ENCODE data around the gene TMEM17.

The TMEM17 gene

DNA sequence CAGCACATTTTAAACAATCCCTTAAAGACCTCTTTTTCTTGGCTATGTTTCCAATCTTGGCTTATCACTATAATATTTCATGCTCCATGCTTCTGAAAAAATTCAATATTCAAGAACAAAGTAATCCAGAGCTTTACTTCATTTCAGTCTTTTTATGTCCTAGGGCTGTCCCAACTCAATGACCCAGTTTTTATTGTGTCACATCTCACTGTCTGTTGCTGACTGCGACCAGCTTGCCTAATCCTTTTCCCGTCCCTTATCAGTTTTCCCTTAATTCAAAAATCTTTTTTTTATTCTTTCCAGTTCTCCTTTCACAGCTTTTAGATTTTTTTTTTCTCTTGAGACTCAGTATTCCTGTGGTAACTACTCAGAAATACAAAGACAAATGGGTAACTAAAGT, 10.2 kb downstream of the TMEM17 start:
- peaks cover 31% of the 10 kb centered on the region for H3K4me1 Mint-ChIP-seq
- H3K9me3 Mint-ChIP-seq = no peaks in the 10 kb centered on the region
- H3K27ac Mint-ChIP-seq = peak overlapping the region; percentile 78 to 93 (median 79)
- TF ChIP-seq, protein P1, sequence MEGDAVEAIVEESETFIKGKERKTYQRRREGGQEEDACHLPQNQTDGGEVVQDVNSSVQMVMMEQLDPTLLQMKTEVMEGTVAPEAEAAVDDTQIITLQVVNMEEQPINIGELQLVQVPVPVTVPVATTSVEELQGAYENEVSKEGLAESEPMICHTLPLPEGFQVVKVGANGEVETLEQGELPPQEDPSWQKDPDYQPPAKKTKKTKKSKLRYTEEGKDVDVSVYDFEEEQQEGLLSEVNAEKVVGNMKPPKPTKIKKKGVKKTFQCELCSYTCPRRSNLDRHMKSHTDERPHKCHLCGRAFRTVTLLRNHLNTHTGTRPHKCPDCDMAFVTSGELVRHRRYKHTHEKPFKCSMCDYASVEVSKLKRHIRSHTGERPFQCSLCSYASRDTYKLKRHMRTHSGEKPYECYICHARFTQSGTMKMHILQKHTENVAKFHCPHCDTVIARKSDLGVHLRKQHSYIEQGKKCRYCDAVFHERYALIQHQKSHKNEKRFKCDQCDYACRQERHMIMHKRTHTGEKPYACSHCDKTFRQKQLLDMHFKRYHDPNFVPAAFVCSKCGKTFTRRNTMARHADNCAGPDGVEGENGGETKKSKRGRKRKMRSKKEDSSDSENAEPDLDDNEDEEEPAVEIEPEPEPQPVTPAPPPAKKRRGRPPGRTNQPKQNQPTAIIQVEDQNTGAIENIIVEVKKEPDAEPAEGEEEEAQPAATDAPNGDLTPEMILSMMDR (IDR thresholded peaks at IDR 0.05; ENCODE audit: unreplicated experiment in 3 of 3) = no peak
- H3K36me3 Mint-ChIP-seq (ENCODE audit: low read depth) = no peaks in the 10 kb centered on the region
- no peaks in the 10 kb centered on the region for H3K27me3 Mint-ChIP-seq (ENCODE audit: low read depth)
- H3K4me3 Mint-ChIP-seq = no peak overlapping the region

DNA sequence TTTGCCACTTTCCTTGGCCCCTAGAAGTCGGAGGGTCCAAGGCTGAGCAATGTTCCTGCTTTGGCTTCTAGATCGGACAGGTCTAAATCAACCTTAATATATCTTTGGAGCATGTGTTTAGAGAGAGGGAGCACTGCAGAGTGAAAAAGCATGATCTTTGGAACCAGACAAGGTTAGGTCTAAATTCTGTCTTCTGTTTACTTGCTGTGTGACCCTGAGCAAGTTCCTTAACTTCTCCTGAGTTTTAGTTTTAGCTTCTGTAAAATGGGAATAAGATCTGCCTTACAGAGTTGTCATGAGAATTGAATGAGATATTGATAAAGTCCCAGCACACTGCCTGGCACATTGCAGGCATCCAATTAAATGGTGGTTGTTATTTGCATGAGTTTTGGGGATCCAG, 13.9 kb downstream of the TMEM17 start:
- TF ChIP-seq, protein P1 (IDR thresholded peaks at IDR 0.05; ENCODE audit: unreplicated experiment in 3 of 3) = no peak
- Mint-ChIP-seq H3K4me3 (no peak overlapping the region), H3K36me3 (ENCODE audit: low read depth) (no peaks in the 10 kb centered on the region)

GRCh38 chr2:62489702-62490101, 16.3 kb downstream of the TMEM17 start:
- Mint-ChIP-seq H3K36me3 (ENCODE audit: low read depth) (no peaks in the 10 kb centered on the region), H3K27me3 (ENCODE audit: low read depth) (no peaks in the 10 kb centered on the region), H3K4me3 (no peak overlapping the region), H3K9me3 (no peaks in the 10 kb centered on the region), H3K27ac (peak overlapping the region; percentile 87 to 98 (median 98)), H3K4me1 (peaks cover 36% of the 10 kb centered on the region)
- TF ChIP-seq, protein P1 (IDR thresholded peaks at IDR 0.05; ENCODE audit: unreplicated experiment in 3 of 3) = no peak

More for the DNA sequence above, 13.9 kb downstream of the TMEM17 start:
- H3K27ac Mint-ChIP-seq = peak overlapping the region in 2 of 3 experiments; percentile 12 to 43
- no peaks in the 10 kb centered on the region for H3K9me3 Mint-ChIP-seq
- peaks cover 32% of the 10 kb centered on the region for H3K4me1 Mint-ChIP-seq
- no peaks in the 10 kb centered on the region for H3K27me3 Mint-ChIP-seq (ENCODE audit: low read depth)

GRCh38 chr2:62489162-62489561, 16.8 kb downstream of the TMEM17 start:
- Mint-ChIP-seq H3K27me3 (ENCODE audit: low read depth) (no peaks in the 10 kb centered on the region), H3K4me1 (peaks cover 36% of the 10 kb centered on the region), H3K9me3 (no peaks in the 10 kb centered on the region), H3K4me3 (peak overlapping the region in 2 of 3 experiments; percentile 21 to 26), H3K27ac (peak overlapping the region; percentile 87 to 98 (median 98)), H3K36me3 (ENCODE audit: low read depth) (no peaks in the 10 kb centered on the region)
- TF ChIP-seq, protein P1 (IDR thresholded peaks at IDR 0.05; ENCODE audit: unreplicated experiment in 3 of 3) = no peak

- H3K27me3 Mint-ChIP-seq (ENCODE audit: low read depth) = no peaks in the 10 kb centered on the region
- H3K4me3 Mint-ChIP-seq = peak overlapping the region in 2 of 3 experiments; percentile 1 to 26
- peaks cover 34% of the 10 kb centered on the region for H3K4me1 Mint-ChIP-seq
- TF ChIP-seq, protein P1 (IDR thresholded peaks at IDR 0.05; ENCODE audit: unreplicated experiment in 3 of 3) = no peak
- no peaks in the 10 kb centered on the region for H3K9me3 Mint-ChIP-seq
- no peaks in the 10 kb centered on the region for H3K36me3 Mint-ChIP-seq (ENCODE audit: low read depth)
- peak overlapping the region; percentile 79 to 97 (median 96) for H3K27ac Mint-ChIP-seq
Observed at GRCh38 chr2:62486439-62486765, 19.6 kb downstream of the TMEM17 start.

DNA sequence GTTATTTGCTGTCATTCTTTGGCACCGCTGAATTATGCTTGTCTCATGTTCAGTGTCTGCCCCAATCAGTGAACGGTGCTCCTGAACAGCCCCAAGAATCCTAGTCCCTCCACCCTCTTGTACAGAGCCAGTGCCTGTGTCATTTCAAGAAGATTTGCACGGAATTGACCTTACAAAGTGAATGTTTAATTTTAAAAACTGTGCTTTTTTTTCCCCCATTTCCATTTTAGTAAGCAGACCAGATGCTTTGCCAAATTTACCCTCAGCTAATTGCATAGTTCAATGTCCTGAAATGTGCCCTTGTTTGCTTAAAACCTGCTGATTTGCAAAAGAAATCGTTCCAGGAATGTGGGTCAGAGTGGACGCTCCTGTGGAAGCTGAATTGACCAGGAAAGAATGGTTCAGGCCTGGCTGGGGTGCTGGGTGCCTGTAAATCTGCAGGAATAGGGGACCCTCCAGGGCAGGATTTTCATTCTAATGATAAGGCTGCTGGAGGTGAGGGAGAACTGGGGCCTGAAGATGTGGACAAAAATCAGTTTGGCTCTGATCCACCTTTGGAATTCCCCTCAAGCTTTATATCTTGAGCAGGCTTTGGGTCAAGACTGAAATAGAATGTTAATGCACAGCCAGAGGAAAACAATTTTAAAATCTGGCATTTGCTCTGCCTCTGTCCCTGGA, 20.1 kb downstream of the TMEM17 start:
- no peaks in the 10 kb centered on the region for H3K36me3 Mint-ChIP-seq (ENCODE audit: low read depth)
- H3K27me3 Mint-ChIP-seq (ENCODE audit: low read depth) = no peaks in the 10 kb centered on the region
- peak overlapping the region in 2 of 3 experiments; percentile 1 to 26 for H3K4me3 Mint-ChIP-seq
- H3K27ac Mint-ChIP-seq = peak overlapping the region; percentile 79 to 97 (median 96)
- peaks cover 39% of the 10 kb centered on the region for H3K4me1 Mint-ChIP-seq
- TF ChIP-seq, protein P1 (IDR thresholded peaks at IDR 0.05; ENCODE audit: unreplicated experiment in 3 of 3) = no peak
- no peaks in the 10 kb centered on the region for H3K9me3 Mint-ChIP-seq

Measured in nephron (organoid).